Panc1 (cell line): ENCODE data around the gene BAX. TPM values are rescaled to one million over a fixed set of nuclear protein-coding genes. Genes with fewer than 3 reads are reported as not detected.

Experiments used
- ATAC-seq: fragments of 200-7000 bp; cut with Tn5 transposase; 2 replicates; pipeline ENCODE4 v1.9.1; 2020; ENCODE audit warnings: mild to moderate bottlenecking, moderate library complexity
- BruUV-seq: library from RNA; stranded (reverse); fragments of 400-500 nt; replicated peaks from 2 replicates; lab custom pipeline; 2021; lab: Mats Ljungman, UMichigan
- CTCF ChIA-PET: fragments of 300-600 bp; sonication (Branson Sonifier 250); formaldehyde crosslinking; loops from one replicate; lab custom pipeline; 2022; ENCODE audit warnings: antibody characterized with exemption; lab: Charles Lee
- POLR2A ChIA-PET: fragments of 300-600 bp; sonication (Branson Sonifier 250); formaldehyde crosslinking; loops from one replicate; lab custom pipeline; 2022; ENCODE audit warnings: antibody characterized with exemption; lab: Charles Lee
- DNase-seq: peaks from one replicate; pipeline ENCODE4 v3.0.0-alpha.2; 2010; ENCODE audit warnings: low read depth, low spot score
- H3K27ac ChIP-seq: 2 replicates; pipeline ENCODE4 v1.5.1; 2011; ENCODE audit warnings: mild to moderate bottlenecking, low read length, inconsistent platforms
- H3K27me3 ChIP-seq: fragments of 200-500 bp; sonication (Bioruptor generic); 2 replicates; pipeline ENCODE4 v1.6.0; 2014; ENCODE audit warnings: low read length, inconsistent platforms; ENCODE audit not compliant: control insufficient read depth, insufficient read depth
- H3K36me3 ChIP-seq: fragments of 200-500 bp; sonication (Bioruptor generic); 2 replicates; pipeline ENCODE4 v1.5.1; 2014; ENCODE audit warnings: inconsistent platforms, mild to moderate bottlenecking, low read length, moderate library complexity; ENCODE audit not compliant: control insufficient read depth, insufficient read depth
- H3K4me1 ChIP-seq: 2 replicates; pipeline ENCODE4 v1.5.1; 2011; ENCODE audit warnings: inconsistent platforms, mild to moderate bottlenecking, low read length, moderate library complexity; ENCODE audit not compliant: control insufficient read depth, insufficient read depth
- H3K4me3 ChIP-seq, 2 experiments: 2 replicates each; pipeline ENCODE4 v1.5.1; 2011 to 2012; ENCODE audit warnings: low read depth in 2 of 2, low read length in 2 of 2, mild to moderate bottlenecking in 2 of 2, inconsistent platforms in 1 of 2, moderate library complexity in 1 of 2
- H3K9me3 ChIP-seq: fragments of 200-500 bp; sonication (Bioruptor generic); 2 replicates; pipeline ENCODE4 v1.5.1; 2014; ENCODE audit warnings: low read depth, mild to moderate bottlenecking, inconsistent platforms, low read length, moderate library complexity; ENCODE audit not compliant: control insufficient read depth, insufficient read depth
- CTCF ChIP-seq: fragments of 450-650 bp; IDR thresholded peaks from 2 replicates; pipeline ENCODE4 v1.5.1; 2017; ENCODE audit warnings: mild to moderate bottlenecking
- POLR2AphosphoS5 ChIP-seq: IDR thresholded peaks from 2 replicates; pipeline ENCODE4 v1.6.1; 2012; ENCODE audit warnings: mild to moderate bottlenecking, low read depth, low read length, moderate library complexity
- SIN3A ChIP-seq: IDR thresholded peaks from 2 replicates; pipeline ENCODE4 v1.6.1; 2012; ENCODE audit warnings: low read depth, mild to moderate bottlenecking, low read length, moderate library complexity, borderline replicate concordance; ENCODE audit not compliant: insufficient read depth
- TCF7L2 ChIP-seq: IDR thresholded peaks from 2 replicates; pipeline ENCODE4 v1.6.1; 2011; ENCODE audit warnings: mild to moderate bottlenecking, low read depth, low read length, inconsistent platforms
- in situ Hi-C: cut with HindIII; loops from 2 replicates; pipeline ENCODE4 v1.10.0; 2016; ENCODE audit warnings: low sequenced_read_pairs, low pct_unique_long_range_greater_than_20kb
- intact Hi-C: fragments of 100-400 bp; cut with micrococcal nuclease; formaldehyde crosslinking; loops from one replicate; pipeline ENCODE4 v1.10.0; 2022; ENCODE audit not compliant: unreplicated experiment
- microRNA-seq: library from miRNA; unstranded; fragments of <30 nt; microRNA quantifications from one replicate; pipeline ENCODE4 v1.1.0, GENCODE V29; 2020; ENCODE audit not compliant: unreplicated experiment
- total RNA-seq: library from RNA; stranded (reverse); gene quantifications from one replicate; pipeline ENCODE4 v1.2.1, GENCODE V29; 2021; ENCODE audit not compliant: unreplicated experiment
- TF ChIP-seq, protein P1 (sequence below), 2 experiments: IDR thresholded peaks; 2 replicates each; pipeline ENCODE4 v1.6.1; 2011 to 2012; ENCODE audit warnings: low read depth in 2 of 2, control low read depth in 1 of 2, low read length in 1 of 2, mild to moderate bottlenecking in 1 of 2, moderate library complexity in 1 of 2; ENCODE audit not compliant: insufficient read depth in 1 of 2

BAX gene
- total RNA-seq, 1 experiment from 2014 or later: 100 TPM

- DNase-seq (no peak), ATAC-seq (no peak)
- Histone ChIP-seq H3K4me1 (no peaks in the 10 kb centered on the region), H3K27ac (no peak overlapping the region), H3K4me3 (no peak overlapping the region), H3K9me3 (no peaks in the 10 kb centered on the region), H3K27me3 (no peaks in the 10 kb centered on the region), H3K36me3 (no peaks in the 10 kb centered on the region; the same call in 1 of the 2 replicates)
- TF ChIP-seq, protein P1, sequence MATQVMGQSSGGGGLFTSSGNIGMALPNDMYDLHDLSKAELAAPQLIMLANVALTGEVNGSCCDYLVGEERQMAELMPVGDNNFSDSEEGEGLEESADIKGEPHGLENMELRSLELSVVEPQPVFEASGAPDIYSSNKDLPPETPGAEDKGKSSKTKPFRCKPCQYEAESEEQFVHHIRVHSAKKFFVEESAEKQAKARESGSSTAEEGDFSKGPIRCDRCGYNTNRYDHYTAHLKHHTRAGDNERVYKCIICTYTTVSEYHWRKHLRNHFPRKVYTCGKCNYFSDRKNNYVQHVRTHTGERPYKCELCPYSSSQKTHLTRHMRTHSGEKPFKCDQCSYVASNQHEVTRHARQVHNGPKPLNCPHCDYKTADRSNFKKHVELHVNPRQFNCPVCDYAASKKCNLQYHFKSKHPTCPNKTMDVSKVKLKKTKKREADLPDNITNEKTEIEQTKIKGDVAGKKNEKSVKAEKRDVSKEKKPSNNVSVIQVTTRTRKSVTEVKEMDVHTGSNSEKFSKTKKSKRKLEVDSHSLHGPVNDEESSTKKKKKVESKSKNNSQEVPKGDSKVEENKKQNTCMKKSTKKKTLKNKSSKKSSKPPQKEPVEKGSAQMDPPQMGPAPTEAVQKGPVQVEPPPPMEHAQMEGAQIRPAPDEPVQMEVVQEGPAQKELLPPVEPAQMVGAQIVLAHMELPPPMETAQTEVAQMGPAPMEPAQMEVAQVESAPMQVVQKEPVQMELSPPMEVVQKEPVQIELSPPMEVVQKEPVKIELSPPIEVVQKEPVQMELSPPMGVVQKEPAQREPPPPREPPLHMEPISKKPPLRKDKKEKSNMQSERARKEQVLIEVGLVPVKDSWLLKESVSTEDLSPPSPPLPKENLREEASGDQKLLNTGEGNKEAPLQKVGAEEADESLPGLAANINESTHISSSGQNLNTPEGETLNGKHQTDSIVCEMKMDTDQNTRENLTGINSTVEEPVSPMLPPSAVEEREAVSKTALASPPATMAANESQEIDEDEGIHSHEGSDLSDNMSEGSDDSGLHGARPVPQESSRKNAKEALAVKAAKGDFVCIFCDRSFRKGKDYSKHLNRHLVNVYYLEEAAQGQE (IDR thresholded peaks at IDR 0.05; ENCODE audit: insufficient read depth in 1 of 2, low read depth in 2 of 2, low read length in 1 of 2): no peak
- TF ChIP-seq POLR2AphosphoS5 (no peak), SIN3A (no peak)
- POLR2A ChIA-PET: interaction anchor here (1.1 kb wide), 1 partner anchor 17 kb away, joined by 6 read pairs; the partner anchor contains the start of gene RUVBL2
- CTCF ChIA-PET: interaction anchor here (0.6 kb wide), 1 partner anchor 11 kb away, joined by 8 read pairs; no protein-coding TSS in a partner anchor
- intact Hi-C loops: no loop called here
- BruUV-seq: no TSS peak
- in situ Hi-C loops: no loop called here
Measured at GRCh38 chr19:49010453-49010852, 55.8 kb downstream of the BAX start.

- TF ChIP-seq POLR2AphosphoS5 (no peak), CTCF (no peak), SIN3A (no peak), TCF7L2 (no peak)
- TF ChIP-seq, protein P1 (IDR thresholded peaks at IDR 0.05; ENCODE audit: insufficient read depth in 1 of 2, low read depth in 2 of 2, low read length in 1 of 2): no peak
- DNase-seq: no peak
- H3K4me1 ChIP-seq: no peaks in the 10 kb centered on the region
- in situ Hi-C loops (no loop called here), intact Hi-C loops (no loop called here)
- CTCF ChIA-PET: interaction anchor here (0.6 kb wide), 1 partner anchor 13 kb away, joined by 3 read pairs; no protein-coding TSS in a partner anchor
- no peaks in the 10 kb centered on the region for H3K27me3 ChIP-seq
- no peak overlapping the region for H3K4me3 ChIP-seq
- POLR2A ChIA-PET: no interaction called here
- no peak overlapping the region for H3K27ac ChIP-seq
- no TSS peak for BruUV-seq
- H3K36me3 ChIP-seq: no peaks in the 10 kb centered on the region; the same call in 1 of the 2 replicates
- no peaks in the 10 kb centered on the region for H3K9me3 ChIP-seq
- no peak for ATAC-seq
Measured at GRCh38 chr19:49011194-49011593, 56.5 kb downstream of the BAX start.

Small RNA genes within 50 kb of the gene (microRNA-seq; reads per million reads assigned to microRNA genes)
- not detected for gene MIR6798

Other genes starting within 250 kb of the BAX start
- gene MAMSTR, start 235.2 kb upstream of the BAX start, total RNA-seq: 3.3 TPM
- 0.41 TPM for gene RASIP1, start 214.3 kb upstream of the BAX start, total RNA-seq
- not detected for gene IZUMO1, start 208.0 kb upstream of the BAX start, total RNA-seq
- 0.13 TPM for gene FUT1, start 202.2 kb upstream of the BAX start, total RNA-seq
- not detected for gene FGF21, start 199.4 kb upstream of the BAX start, total RNA-seq
- gene BCAT2, start 143.8 kb upstream of the BAX start, total RNA-seq: 34.6 TPM
- 20.8 TPM for gene HSD17B14, start 118.4 kb upstream of the BAX start, total RNA-seq
- gene PLEKHA4, start 86.3 kb upstream of the BAX start, total RNA-seq: 4.2 TPM
- 27.1 TPM for gene PPP1R15A, start 82.5 kb upstream of the BAX start, total RNA-seq
- 0.15 TPM for gene TULP2, start 56.1 kb upstream of the BAX start, total RNA-seq
- 102 TPM for gene NUCB1, start 54.6 kb upstream of the BAX start, total RNA-seq
- 0.85 TPM for gene DHDH, start 21.2 kb upstream of the BAX start, total RNA-seq
- 1,332 TPM for gene FTL, start 10.4 kb downstream of the BAX start, total RNA-seq
- gene GYS1, start 38.4 kb downstream of the BAX start, total RNA-seq: 20.2 TPM
- gene RUVBL2, start 39.0 kb downstream of the BAX start, total RNA-seq: 170 TPM
- 0.39 TPM for gene LHB, start 62.2 kb downstream of the BAX start, total RNA-seq
- gene CGB3, start 69.5 kb downstream of the BAX start, total RNA-seq: not detected
- not detected for gene CGB2, start 77.0 kb downstream of the BAX start, total RNA-seq
- gene CGB1, start 82.0 kb downstream of the BAX start, total RNA-seq: not detected
- gene CGB5, start 89.0 kb downstream of the BAX start, total RNA-seq: not detected
- not detected for gene CGB8, start 94.2 kb downstream of the BAX start, total RNA-seq
- gene CGB7, start 102.9 kb downstream of the BAX start, total RNA-seq: 0.95 TPM
- 0.39 TPM for gene NTF4, start 109.9 kb downstream of the BAX start, total RNA-seq
- 0.03 TPM for gene KCNA7, start 117.8 kb downstream of the BAX start, total RNA-seq
- 180 TPM for gene SNRNP70, start 130.6 kb downstream of the BAX start, total RNA-seq
- gene LIN7B, start 159.5 kb downstream of the BAX start, total RNA-seq: 6.4 TPM
- 1.4 TPM for gene C19orf73, start 164.3 kb downstream of the BAX start, total RNA-seq
- 21.7 TPM for gene PPFIA3, start 164.7 kb downstream of the BAX start, total RNA-seq
- 0.13 TPM for gene HRC, start 200.5 kb downstream of the BAX start, total RNA-seq
- gene TRPM4, start 202.9 kb downstream of the BAX start, total RNA-seq: 19.4 TPM